Germinal center (tissue), 1 donor: Measurements from ENCODE around the gene FHL2.

ENCODE experiments used
- DNase-seq: peaks from one replicate; pipeline ENCODE4 v3.0.0; 2012; ENCODE audit warnings: mixed read lengths, low spot score

The FHL2 gene

DNA sequence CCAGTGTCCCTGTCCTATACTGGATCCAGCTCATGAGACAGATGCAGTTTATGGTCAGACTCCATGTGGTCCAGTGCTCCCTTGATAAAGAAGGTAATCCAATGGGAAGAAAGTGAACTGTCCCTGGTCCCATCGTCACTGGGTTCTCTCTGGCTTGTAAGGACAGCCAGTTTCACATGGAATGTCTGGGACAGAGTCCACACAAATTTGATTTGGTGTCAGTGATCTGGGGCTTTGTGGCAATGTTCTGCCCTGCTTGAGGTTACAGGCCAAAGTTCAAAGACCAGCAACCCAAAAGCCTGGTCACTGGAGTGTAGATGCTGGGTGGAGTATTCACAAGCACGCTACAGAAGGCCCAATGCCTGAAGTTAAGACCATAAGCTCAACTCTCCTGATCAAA is 22.2 kb upstream of the FHL2 start:
- no peak for DNase-seq

DNA sequence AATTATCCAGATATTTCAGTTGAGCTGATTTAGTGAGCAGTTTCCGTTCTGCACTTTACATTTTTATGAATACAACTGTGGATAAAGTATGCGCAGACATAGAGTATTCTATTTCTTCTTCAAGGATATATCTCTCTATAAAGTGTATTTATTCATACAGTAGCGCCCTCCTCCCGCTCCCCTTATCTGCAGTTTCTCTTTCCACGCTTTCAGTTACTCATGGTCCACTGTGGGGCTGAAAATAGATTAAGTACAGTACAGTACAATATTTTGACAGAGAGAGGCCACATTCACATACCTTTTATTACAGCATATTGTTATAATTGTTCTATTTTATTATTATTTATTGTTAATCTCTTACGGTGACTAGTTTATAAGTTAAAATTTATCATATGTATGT is 19.7 kb upstream of the FHL2 start:
- DNase-seq: no peak

DNA sequence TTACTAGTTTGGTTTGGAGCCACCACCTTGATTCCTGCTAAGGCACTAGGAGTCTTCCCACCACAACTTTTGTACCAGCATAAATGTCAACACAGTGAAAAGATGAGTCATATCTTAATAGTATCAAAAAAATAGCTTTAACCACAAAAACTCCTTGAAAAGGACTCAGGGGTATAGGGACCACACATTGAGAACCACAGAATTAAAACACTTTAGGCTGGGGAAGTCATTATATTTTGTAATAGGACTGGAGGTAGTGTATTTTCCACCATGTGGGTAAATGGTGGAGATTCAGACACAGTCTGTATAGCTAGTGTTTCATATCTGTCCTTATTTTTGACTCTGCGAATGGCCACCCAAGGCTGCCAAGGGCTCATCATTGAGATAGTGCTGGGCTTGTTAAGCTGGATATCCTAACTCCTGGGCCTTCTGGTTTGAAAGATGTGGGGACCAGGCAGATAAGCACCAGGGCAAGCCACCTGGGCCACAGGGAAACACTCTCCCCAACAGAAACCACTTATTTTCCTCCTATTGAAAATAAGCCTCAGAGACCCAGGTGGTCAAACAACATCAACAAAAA is 19.1 kb upstream of the FHL2 start:
- DNase-seq: no peak

DNA sequence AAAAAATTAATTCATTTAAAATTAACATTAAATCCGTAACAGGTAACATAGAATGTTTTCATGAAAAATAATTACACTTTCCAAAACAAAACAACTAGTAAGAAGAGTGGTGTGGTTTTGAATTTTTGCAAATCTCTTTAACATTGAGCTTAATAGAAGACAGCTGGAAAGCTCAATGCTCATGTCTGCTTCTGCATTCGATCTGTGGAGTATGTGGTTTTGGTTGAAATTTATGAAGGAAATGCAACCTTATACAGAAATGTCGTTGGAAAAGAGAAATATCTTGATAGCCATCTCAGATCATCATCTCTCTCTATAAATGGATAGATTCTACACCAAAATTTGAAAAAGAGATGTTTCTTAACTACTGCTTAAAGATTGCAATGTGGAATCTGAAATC is 17.3 kb upstream of the FHL2 start:
- no peak for DNase-seq

DNA sequence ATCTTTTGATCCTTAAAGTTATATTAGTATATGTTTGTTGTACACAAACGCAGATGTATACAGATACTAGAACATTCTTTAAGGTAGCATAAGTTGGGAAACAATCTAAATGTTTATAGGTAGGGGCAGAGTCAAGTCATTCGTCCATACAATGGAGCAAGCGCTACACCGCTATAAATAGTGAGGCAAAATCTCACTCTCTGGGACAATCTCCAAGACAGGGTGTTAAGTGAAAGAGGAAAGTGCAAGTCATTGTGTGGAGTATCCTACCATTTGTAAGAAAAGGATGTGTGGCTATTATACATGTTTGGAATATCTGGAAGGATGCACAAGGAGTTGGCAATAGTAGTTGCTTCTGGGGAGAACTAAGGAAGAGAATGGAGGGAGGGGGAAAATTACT is 16.2 kb upstream of the FHL2 start:
- DNase-seq: no peak

DNA sequence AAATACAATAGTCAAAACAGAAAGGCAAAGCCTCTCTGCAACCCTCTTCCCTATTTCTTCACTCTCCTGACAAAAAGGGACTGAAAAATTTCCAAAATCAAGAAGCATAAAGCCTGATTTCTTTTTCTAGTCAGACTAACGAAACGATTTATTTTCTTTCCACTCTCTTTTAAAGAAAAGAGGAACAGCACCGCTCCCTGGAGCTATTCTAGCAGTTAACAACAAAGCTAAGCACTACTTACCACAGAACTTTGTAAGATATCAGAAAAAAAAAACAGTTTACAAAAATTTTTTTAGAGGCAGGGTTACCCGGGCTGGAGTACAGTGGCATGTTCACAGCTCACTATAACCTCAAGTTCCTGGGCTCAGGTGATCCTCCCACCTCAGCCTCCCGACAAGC is 14.4 kb upstream of the FHL2 start:
- DNase-seq: no peak

DNA sequence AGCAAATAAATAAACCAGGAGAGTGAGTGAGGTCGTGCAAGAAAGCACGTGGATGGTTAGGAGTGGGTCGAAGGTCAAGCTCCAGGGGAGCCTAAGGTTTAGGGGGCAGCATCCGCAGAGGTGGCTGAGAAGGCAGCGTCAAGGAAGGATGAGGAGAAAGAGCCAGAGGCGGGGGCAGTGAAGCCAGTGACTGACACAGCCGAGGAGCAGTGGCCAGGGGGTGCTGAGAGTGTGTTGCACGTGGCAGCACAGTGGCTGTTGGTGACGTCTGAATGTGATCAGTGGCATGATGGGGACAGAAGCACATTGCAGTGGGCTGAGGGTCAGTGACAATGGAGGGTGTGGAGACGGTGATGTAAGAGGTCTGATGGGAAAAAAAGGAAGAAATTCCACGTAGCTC is 13.7 kb upstream of the FHL2 start:
- no peak for DNase-seq

DNA sequence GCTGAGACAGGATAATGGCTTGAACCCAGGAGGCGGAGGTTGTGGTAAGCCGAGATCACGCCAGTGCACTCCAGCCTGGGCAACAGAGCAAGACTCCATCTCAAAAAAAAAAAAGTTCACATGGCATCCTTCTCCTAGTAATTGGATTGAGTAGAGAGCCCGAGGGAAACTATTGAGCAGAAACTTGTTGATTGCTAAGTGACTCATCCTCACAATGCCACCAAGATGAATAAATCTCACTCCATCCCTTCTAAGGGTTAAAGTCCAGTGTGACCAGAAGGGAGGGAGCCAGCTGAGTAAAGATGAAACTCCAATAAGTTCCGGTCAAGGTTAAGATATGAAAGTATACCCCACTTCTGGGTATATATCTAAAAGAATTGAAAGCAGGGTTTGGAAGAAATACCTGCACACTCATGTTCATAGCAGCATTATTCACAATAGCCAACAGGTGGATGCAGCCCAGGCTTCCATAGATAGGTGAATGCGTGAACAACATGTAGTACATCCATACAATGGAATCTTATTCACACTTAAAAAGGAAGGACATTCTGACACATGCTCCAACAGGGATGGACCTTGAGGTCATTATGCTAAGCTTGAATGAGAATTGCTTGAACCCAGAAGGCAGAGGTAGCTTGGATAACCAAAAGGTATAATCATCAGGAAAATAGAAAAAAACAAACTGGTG is 13.0 kb upstream of the FHL2 start:
- no peak for DNase-seq

DNA sequence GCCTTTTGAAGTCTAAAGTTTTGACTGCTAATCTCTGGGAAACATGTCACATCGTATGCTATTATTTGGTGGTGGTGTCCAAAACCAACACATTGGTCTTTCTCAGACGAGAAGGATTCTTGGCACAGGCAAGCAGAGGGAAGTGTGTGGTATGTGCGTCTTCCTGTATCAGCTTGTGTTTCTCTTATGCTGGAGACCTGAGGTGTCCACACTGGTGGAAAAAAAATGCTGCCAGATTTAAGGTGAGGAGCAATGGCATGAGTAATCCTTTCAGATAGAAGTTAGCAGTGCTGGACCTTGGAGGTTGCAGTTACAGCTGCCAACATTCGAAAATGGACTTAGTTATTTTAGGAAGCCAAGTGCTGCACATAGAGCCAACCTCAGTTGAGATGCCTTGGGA is 11.7 kb upstream of the FHL2 start:
- no peak for DNase-seq

DNA sequence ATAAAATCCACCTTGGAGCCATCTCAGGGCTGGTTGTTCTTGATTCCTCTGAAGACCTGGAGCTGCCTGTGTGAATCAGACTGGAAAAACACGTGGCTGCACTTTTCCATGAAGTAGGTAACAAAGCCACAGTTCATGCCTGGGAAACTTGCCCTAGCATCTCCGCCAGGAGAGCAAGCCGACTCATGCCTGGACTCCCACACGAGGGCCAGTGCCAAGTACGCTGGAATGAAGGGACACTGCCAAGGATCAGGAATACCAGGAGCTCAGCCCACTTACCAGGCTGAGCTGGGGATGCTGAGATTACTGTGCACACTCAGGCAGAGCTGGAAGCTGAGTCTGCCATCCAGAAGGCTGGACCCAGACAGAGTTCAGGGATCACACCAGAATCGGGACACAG is 10.9 kb upstream of the FHL2 start:
- DNase-seq: no peak

DNA sequence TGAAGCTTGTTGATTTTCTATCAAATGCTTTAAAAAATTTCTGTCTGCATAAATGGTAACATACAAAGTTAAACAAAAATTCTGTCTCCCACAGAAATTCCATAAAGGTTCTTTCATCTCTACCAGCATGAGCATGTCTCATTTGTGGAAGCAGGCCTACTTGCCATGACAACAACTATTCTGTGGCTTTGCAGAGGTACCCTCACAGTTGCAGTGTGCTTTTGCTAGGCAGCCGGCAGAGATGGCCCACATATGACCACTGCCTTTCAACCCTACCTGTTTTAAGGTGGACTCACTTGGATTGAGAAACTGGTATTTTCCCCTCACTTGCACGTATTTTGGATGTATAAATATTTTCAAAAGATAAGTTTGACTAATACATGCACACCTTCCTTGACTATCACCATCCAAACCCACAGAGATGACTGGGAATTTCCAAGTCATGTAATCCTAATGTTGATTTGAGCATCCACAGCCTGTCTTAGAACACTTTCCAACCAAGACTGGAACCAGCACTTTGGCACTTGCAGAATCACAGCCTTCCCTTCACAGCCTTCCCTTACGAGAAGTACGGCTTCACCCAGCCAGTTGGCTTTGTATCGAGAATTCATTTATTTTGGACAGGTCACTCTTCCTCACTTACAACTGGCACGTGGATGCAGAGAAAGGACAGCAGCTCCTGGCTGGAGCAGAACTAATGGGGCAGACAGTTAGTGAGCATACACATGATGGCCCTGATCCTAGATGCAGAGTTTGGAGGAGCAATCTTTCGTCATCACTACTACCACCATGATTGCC is 9.3 kb upstream of the FHL2 start:
- no peak for DNase-seq

DNA sequence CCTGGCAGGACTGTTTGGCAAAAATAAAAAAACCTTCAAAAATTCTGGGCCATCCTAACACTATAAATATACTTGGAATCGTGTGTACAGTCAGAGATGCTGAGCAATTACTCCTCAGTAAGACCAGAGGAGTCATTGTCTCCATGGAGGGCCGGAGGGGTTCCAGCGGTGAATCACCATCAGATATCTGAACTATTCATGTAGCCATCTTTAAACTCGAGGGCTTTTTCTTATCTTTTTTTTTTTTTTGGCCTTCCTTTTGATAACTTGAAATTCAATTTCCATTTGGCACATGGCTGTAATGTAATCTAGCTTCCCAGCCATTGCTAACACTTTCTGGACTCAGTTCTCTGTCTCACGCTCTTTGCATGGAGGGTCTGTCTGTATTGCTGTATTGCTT is 7.4 kb upstream of the FHL2 start:
- no peak for DNase-seq

DNA sequence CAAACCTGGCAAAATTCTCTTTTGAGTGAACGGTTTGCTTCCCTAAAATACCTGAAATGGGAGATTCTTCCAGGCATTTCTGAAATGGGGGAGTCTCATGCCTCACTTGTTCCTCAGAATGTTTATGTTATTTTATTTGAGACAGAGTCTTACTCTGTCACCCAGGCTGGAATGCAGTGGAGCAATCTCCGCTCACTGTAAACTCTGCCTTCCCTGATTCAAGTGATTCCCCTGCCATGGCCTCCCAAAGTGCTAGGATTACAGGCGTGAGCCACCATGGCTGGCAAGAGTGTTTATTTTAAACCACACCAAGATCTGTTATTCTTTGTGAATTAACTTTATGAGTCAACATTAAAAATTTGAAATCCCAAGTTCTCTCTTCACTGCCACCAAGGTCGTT is 6.4 kb upstream of the FHL2 start:
- no peak for DNase-seq

DNA sequence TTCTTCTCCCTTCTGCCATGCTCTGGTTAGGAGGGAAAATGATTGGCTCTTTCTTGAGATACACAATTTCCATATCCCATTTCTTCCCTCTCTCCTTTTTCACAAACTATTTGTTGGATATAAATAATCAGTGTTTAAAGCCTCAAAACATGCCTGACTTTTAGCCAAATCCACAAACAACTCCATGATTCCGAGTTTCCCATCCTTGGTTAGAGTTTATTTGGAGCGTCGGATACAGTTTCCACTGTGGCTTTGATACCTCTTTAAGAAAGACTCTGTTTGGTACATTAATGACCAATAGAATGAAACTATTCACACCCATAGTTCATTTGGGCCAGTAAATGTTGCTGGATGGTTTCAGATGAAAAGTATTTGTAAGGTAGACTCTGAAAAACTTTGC is 5.9 kb upstream of the FHL2 start:
- no peak for DNase-seq

DNA sequence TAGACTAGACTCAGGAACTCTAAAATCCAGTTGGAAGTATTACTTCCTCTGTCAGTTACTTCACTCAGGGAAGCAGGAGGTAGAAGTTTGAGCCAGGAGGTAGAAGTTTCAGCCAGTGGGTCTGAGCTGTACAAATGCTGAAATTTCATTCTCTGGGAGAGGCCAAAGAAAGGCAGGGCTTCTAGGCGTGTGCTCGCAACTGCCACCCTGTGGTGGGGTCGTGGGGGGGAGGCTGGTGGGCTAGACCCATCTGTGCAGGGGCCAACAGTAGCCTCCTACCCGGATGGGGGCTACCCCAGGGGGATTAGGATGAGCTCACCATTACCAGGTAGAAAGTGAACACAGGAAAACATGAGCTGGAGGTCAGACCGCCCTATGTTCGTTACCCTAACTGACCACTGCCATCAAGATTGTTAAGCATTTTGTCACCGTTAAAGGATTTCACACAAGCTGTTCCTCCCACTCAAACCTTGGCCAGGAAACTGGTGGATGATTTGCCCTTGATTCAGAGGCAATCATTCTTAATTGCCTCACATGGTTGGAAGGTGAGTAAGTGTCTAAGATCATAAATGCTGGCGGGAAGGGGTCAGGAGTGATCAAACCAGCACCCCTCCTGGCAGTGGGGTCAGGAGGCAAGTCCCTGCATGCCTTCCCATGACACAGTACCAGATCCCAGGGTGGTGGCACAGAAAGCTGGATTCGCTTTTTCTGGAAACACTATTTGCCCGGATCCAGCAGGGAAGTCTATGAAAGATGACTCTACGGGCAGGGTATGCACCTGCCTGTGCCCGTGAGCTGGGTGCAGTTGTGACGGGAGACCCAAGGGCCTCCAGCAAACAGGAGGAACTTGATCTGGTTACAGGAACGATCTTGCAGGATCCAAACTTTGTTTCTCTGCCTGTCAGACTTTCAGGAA is 5.2 kb upstream of the FHL2 start:
- no peak for DNase-seq

DNA sequence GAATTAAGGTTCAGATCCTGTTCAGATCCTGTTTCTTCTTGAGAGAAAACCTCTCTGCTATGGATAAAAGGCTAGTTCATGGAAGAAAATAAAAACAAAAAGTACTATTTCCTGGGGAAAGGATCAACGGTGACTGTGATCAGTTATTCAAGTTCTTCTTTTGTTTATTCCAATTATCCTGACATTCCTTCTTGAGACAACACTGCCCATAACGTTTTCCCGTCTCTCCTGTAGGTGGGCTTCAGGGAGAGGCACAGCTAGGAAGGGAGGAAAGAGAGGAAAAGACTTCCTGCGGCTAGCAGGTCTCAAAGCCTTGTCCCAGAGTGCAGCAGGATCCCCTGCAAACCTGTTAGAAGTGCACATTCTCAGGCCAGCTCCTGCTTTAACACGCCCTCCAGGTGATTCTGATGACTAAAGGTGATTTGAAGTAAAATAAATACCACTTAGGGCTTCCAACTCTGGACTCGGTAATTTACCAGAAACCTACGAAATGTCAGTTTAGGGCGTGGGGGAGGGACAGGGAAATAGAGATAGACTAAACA is 4.5 kb upstream of the FHL2 start:
- no peak for DNase-seq

DNA sequence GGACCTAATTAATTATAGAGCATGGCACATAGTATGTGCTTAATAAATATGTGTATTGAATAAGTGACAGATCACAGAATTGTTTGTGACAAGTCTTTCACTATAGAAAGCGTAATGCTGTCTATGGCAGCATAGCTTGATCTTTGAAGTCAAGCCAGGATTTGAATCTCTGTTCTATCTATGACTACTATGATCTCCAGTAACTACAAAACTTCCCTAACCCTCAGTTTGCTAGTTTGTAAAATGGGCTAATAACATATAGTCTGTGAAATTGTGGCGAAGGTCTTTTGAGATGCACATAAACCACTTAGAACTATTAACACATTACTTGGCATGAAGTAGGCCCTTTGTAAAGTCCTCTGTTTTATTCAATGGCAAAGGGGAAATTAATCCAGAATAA is 4.0 kb upstream of the FHL2 start:
- no peak for DNase-seq

DNA sequence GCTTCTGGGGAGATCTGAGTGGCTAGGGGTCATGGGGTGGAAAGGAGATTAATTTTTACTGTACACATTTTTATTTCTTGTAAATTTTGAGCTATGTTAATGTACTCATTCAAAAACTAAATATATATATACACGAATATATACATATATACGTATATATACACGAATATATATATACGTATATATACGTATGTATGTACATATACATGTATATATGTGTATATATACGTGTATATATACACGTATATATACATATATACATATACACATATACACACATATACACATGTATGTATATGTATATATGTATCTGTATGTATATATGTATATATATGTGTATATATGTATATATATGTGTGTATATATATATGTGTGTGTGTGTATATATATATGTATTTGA is 3.0 kb upstream of the FHL2 start:
- no peak for DNase-seq

DNA sequence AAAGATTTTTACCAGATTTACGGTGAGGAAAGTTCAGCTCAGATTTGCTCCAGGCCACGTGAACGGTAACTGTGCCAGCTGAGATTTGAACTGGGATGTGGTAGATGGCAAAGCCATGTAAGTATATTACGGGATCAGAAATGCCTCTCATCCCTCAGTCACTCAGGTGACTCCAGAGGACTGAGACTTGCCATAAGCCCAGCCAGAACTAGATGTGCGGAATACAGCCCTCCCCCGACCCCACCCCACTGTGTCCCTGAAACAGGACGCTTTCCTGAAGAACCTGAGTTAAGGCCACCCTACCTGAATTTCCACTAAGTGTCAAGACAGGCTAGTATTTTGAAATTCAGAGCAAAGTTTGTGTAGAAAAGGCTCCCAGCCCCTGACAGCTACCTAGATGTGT is 1.3 kb upstream of the FHL2 start:
- no peak for DNase-seq

DNA sequence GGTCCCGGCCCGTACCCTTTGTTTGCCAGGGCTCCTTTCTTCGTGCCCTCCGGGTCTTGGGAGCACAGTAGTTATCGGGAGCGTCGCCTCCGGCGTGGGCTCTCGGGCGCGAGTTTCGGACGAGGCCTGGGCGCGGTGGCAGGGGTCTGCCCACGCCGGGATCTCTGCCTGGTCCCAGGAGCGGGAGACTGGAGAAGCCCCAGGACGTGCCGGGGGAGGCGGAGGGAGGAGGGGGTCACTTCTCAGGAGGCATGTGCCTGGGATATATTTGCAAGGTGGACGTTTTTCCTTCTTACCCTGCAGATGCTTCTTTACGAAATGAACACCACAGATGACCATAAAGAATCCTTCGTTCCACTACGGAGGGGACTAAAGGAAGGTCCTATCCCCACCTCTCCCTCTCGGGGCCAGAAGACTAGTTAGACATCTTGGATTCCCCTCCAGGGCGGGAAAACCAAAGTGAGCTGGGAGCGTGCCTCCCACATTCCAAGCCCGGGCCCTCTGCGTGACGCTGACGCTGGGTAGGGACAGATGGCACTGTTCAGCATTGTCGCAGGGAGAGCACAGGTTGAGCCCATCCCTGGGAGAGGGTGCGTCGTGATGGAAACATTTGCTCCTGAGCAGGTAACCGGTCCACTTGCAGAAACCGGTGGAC is 483 bp upstream of the FHL2 start:
- DNase-seq: no peak

DNA sequence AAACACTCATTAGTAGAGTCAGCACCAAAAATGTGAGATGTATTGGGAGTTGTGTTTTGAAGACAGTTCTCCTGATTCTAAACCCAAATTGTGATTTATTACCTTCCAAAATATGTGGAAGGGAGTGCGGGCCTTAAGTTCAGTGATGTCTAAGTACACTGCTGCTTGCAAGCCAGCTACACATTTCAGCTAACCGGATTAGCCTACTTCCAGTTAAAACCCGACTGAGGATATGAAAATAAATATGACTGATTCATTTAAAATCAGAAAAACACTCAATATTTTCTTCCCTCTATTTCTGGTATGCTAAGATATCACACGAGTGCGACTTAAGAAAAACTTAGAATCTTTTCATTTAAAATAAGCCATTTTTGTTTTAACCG is 907 bp downstream of the FHL2 start:
- DNase-seq: no peak
